ENCODE measurements around the gene DAB2IP. TPM values are rescaled to one million over a fixed set of nuclear protein-coding genes. Genes with fewer than 3 reads are reported as not detected.

The DAB2IP gene
- total RNA-seq, 1 donor from 2014 or later = 24.3 TPM

DNA sequence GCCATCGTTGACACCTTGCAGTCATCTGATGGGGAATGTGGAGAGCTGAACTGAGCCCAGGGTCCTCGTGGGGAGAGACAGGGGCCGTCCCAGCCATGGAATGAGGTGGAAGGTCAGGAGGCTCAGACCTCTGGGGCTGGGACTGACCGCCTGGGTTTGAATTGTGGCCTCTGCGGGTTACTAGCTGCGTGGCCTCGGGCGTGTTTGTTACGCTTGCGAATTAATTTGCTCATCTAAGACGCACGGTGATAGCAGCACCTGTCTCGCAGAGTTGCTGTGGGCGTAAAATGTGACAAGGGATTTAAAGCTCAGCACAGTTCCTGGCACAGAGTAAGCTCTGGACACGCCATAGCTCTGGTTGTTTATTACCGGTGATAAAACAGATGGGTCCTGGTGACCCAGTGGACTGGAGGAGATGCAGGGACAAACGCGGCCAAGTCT is 19.4 kb upstream of the DAB2IP start:
- H3K36me3 ChIP-seq = no peaks in the 10 kb centered on the region
- no peak for DNase-seq (ENCODE audit: low spot score)
- H4K20me1 ChIP-seq (ENCODE audit: low read depth) = peaks cover 77% of the 10 kb centered on the region
- Mint-ChIP-seq H3K9me3 (no peaks in the 10 kb centered on the region), H3K27me3 (ENCODE audit: insufficient read depth, low read depth) (peaks cover 5% of the 10 kb centered on the region), H3K4me1 (peaks cover 61% of the 10 kb centered on the region), H3K27ac (no peak overlapping the region), H3K4me3 (no peak overlapping the region), H3K36me3 (no peaks in the 10 kb centered on the region)
- no peak overlapping the region for H3K4me3 ChIP-seq
- H3K27ac ChIP-seq = no peak overlapping the region
- no peak overlapping the region for H3K4me2 ChIP-seq
- peaks cover 25% of the 10 kb centered on the region for H3K4me1 ChIP-seq
- TF ChIP-seq EZH2phosphoT487 (IDR thresholded peaks at IDR 0.05) = no peak
- TF ChIP-seq EZH2 (IDR thresholded peaks at IDR 0.05) = no peak
- TF ChIP-seq, protein P1, sequence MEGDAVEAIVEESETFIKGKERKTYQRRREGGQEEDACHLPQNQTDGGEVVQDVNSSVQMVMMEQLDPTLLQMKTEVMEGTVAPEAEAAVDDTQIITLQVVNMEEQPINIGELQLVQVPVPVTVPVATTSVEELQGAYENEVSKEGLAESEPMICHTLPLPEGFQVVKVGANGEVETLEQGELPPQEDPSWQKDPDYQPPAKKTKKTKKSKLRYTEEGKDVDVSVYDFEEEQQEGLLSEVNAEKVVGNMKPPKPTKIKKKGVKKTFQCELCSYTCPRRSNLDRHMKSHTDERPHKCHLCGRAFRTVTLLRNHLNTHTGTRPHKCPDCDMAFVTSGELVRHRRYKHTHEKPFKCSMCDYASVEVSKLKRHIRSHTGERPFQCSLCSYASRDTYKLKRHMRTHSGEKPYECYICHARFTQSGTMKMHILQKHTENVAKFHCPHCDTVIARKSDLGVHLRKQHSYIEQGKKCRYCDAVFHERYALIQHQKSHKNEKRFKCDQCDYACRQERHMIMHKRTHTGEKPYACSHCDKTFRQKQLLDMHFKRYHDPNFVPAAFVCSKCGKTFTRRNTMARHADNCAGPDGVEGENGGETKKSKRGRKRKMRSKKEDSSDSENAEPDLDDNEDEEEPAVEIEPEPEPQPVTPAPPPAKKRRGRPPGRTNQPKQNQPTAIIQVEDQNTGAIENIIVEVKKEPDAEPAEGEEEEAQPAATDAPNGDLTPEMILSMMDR (IDR thresholded peaks at IDR 0.05) = no peak
- H3K79me2 ChIP-seq (ENCODE audit: low read depth) = no peaks in the 10 kb centered on the region
- no peaks in the 10 kb centered on the region for H3K27me3 ChIP-seq
- H3K9me3 ChIP-seq (ENCODE audit: low read depth) = no peaks in the 10 kb centered on the region
- H3F3A ChIP-seq (ENCODE audit: low read depth) = no peaks in the 10 kb centered on the region
- no peak overlapping the region for H3K9ac ChIP-seq
- H2AFZ ChIP-seq (replicated peaks) = no peak overlapping the region

DNA sequence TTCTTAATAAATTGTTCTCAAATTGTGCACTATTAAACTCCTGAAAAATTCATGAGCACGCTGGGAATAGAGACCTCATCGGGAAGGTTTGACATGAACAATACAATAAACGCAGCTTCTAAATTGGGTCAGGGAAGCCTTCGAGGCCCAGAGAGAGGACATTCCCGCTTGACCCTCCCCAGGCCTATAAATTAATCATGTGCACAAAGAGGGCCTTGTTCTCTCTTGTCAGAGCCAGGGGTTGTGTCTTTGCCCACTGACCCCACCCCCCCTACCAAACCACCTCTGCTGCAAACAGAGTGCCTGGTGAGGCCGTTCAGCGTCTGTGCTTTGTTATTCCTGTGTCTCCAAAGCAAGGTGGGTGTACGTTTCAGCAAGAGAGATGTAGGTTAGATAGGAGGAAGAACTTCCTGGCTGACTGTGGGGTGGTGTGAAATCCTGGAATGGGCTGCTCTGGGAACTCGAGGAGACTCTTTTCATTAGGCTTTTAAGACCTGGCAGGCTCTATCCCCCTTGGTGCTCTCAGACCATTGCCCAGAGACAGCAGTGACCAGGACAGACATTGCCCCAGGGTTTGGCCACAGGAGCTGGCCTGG is 18.2 kb upstream of the DAB2IP start:
- Histone ChIP-seq H3K9me3 (ENCODE audit: low read depth) (no peaks in the 10 kb centered on the region), H4K20me1 (ENCODE audit: low read depth) (peaks cover 76% of the 10 kb centered on the region), H2AFZ (replicated peaks) (no peak overlapping the region), H3K27me3 (no peaks in the 10 kb centered on the region), H3K4me1 (peaks cover 25% of the 10 kb centered on the region), H3K27ac (no peak overlapping the region), H3F3A (ENCODE audit: low read depth) (no peaks in the 10 kb centered on the region), H3K9ac (no peak overlapping the region), H3K36me3 (no peaks in the 10 kb centered on the region), H3K4me3 (no peak overlapping the region), H3K4me2 (no peak overlapping the region), H3K79me2 (ENCODE audit: low read depth) (no peaks in the 10 kb centered on the region)
- Mint-ChIP-seq H3K4me3 (peak overlapping the region; percentile 31), H3K27me3 (ENCODE audit: insufficient read depth, low read depth) (peaks cover 5% of the 10 kb centered on the region), H3K36me3 (no peaks in the 10 kb centered on the region), H3K9me3 (no peaks in the 10 kb centered on the region), H3K27ac (no peak overlapping the region), H3K4me1 (peaks cover 63% of the 10 kb centered on the region)
- TF ChIP-seq, protein P1 (IDR thresholded peaks at IDR 0.05) = no peak
- TF ChIP-seq EZH2phosphoT487 (IDR thresholded peaks at IDR 0.05) (no peak), EZH2 (IDR thresholded peaks at IDR 0.05) (no peak)
- no peak for DNase-seq (ENCODE audit: low spot score)

DNA sequence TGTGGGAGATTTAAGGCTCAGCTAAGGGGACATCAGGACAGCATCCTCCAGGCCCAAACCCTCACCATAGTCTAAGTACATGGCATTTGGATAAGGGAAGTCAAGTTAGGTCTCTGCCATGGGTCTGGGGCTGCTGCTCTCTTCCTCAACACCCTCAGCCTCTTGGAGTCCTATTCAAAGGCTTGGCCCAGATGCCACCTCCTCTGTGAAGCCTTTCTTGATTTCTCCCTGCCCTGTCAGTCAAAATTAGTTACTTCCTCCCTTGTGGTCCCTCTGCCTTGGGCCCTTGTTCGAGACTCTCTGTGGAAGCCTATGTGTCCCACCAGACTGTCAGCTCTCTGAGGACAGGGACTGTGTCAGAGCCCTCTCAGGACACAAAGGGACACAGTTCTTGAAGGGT is 17.7 kb upstream of the DAB2IP start:
- H3K4me2 ChIP-seq = no peak overlapping the region
- no peaks in the 10 kb centered on the region for H3K79me2 ChIP-seq (ENCODE audit: low read depth)
- peaks cover 80% of the 10 kb centered on the region for H4K20me1 ChIP-seq (ENCODE audit: low read depth)
- H3K4me3 Mint-ChIP-seq = peak overlapping the region; percentile 31
- H3K27ac Mint-ChIP-seq = no peak overlapping the region
- H3K36me3 Mint-ChIP-seq = no peaks in the 10 kb centered on the region
- TF ChIP-seq, protein P1 (IDR thresholded peaks at IDR 0.05) = no peak
- TF ChIP-seq EZH2phosphoT487 (IDR thresholded peaks at IDR 0.05) = no peak
- TF ChIP-seq EZH2 (IDR thresholded peaks at IDR 0.05) = no peak
- H3K9ac ChIP-seq = no peak overlapping the region
- H3F3A ChIP-seq (ENCODE audit: low read depth) = no peaks in the 10 kb centered on the region
- DNase-seq (ENCODE audit: low spot score) = no peak
- H3K27me3 ChIP-seq = no peaks in the 10 kb centered on the region
- H3K4me3 ChIP-seq = no peak overlapping the region
- no peak overlapping the region for H3K27ac ChIP-seq
- peaks cover 66% of the 10 kb centered on the region for H3K4me1 Mint-ChIP-seq
- H2AFZ ChIP-seq (replicated peaks) = no peak overlapping the region
- no peaks in the 10 kb centered on the region for H3K36me3 ChIP-seq
- H3K9me3 ChIP-seq (ENCODE audit: low read depth) = no peaks in the 10 kb centered on the region
- no peaks in the 10 kb centered on the region for H3K9me3 Mint-ChIP-seq
- H3K27me3 Mint-ChIP-seq (ENCODE audit: insufficient read depth, low read depth) = peaks cover 7% of the 10 kb centered on the region
- H3K4me1 ChIP-seq = peaks cover 25% of the 10 kb centered on the region

All from neural progenitor cell (in vitro differentiated cells).